Islet precursor cell (in vitro differentiated cells): ENCODE data around the gene ZFAND3.

Experiments
- DNase-seq: peaks from one replicate; pipeline ENCODE4 v3.0.0-alpha.2; 2018

ZFAND3 gene

DNA sequence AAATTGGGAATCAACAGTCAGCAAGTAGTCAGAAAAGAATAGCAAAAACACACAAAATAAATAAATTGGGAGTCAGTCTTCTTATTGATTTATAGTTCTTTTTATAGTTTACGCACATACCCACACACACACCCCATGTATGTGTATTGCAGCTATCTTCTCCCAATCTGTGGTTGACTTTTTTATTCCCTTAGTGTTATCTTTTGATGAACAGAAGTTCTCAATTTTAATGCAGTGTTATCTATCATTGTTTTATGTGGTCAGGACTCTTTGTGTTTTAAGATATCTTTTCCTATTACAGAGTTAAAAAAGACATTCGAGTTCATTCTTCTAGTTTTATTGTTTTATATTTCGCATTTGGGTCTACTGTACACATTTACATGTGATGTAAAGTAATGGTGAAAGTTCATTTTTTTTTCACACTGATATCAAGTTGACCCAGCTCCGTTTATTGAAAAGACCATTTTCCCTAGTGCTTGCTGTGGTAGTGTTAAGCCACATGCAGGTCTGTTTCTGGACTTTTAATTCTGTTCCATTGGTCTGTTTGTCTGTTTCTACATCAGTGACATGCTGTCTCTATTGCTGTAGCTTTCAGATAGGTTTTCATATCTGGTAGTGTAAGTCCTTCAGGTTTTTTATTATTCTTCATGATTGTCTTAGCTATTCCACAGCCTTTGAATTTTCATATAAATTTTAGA lies 78.4 kb downstream of the ZFAND3 start:
- no peak for DNase-seq

DNA sequence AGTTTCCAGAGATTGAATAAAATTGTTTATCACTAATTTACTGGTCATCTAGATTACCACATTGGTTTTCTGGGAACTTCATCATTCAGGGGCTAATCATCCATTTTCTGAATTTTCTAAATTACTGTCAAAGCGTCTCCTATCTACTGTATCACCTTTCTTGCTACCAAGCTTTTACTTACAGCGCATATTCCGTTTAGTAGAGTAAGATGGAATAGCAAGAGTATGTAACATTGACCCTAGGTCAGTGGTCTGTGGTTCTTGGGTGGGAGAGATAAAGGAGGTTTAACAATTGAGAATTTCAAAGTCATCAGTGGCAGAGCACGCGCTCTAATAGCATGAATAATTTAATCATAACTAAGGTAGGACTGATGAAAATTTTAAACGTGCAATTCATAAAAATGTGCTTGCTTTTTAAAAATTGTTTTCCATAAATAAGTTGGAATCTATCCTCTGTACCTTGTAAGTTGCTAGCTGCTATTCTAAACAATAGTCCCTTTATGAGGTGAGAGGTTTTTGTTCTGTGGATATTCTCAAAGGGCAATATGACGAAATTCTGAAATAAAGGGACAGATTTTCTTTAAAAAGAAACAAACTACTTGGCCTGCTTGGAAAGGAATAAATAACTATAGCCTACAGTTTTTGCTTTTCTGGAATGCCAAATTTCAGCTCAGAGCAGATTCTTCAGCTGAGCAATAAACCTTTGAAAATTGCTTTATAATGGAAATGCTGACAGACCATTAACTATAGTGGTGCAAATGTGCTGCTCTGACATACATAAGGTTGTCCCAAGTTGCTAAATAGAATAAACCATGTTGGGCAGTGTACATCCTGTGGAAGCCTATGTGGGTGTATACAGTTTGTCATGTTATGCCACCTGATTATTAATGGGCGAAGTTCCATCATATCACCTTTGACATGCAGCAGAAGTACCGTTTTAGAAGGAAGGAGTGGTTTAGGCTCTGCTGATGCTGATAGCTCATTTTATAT lies 84.1 kb downstream of the ZFAND3 start:
- no peak for DNase-seq

DNA sequence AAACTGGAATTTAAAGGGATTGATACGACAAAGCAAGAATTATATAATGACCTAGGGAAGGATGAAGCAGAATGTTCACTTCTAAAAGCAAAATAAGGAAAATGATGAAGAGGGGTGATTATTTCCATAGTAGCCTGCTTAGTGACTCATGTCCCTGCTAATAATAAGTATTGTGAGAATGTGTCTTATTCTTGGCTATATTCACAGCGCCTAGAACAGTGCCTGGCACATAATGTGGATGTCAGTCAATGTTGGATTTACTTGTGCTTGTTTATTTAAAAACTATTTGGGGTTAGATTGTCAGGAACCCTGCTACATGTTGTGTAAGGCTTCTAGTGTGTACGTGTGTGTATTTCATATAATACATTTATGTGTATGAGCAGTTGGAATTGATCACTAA lies 85.1 kb downstream of the ZFAND3 start:
- DNase-seq, result no peak

DNA sequence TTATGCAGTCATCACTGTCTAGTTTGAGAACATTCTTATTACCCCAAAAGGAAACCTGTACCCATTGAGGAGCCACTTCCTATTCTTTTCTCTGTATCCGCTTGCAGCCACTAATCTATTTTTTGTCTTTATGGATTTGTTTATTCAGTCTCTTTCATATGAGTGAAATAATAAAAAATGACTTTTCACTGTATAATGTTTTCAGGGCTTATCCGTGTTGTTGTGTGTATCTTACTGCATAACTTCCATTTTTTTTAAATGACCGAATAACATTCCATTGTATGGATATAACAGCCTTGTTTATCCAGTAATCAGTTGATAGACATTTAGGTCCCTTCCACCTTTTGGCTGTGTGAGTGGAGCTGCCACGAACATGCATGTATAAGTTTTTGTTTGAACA lies 86.6 kb downstream of the ZFAND3 start:
- no peak for DNase-seq

DNA sequence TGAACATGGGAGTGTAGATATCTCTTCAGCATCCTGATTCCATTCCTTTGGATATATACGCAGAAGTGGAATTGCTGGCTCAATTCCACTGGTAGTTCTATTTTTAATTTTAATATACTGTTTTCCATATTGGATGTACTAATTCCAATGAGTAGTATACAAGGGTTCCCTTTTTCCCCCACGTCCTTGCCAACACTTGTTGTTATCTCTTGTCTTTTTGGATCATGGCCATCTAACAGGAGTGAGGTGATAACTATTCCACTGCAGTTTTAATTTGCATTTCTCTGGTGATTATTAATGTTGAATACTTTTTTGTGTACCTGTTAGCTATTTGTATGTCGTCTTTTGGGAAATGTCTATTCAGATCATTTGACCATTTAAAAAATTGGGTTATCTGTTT lies 91.5 kb downstream of the ZFAND3 start:
- DNase-seq, result no peak

DNA sequence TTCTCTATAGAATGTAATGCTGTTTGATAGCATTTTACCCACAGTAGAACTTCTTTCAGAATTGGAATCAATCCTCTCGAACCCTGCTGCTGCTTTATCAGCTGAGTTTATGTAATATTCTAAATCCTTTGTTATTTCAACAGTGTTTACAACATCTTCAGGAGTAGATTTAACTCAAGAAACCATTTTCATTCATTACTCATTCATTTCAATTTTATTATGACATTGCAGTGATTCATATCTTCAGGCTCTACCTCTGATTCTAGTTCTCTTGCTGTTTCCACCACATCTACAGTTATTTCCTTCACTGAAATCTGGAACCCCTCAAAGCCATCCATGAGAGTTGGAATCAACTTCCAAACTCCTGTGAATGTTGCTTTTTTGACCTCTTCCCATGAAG lies 93.7 kb downstream of the ZFAND3 start:
- no peak for DNase-seq

DNA sequence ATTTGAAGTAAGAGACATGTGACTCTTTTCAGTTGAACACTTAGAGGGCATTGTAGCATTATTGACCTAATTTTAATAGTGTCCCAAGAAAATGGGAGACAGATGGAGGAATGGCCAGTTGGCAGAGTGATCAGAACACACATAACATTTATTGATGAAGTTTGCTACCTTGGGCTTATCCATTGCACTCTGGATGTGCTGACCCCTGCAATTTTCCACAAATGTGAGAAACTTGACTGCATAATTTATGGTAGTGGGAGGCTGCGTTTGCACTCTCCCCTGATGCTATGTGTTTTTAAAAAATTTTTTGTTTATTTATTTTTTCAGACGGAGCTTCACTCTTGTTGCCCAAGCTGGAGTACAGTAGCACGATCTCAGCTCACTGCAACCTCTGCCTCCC lies 95.9 kb downstream of the ZFAND3 start:
- DNase-seq, result no peak

DNA sequence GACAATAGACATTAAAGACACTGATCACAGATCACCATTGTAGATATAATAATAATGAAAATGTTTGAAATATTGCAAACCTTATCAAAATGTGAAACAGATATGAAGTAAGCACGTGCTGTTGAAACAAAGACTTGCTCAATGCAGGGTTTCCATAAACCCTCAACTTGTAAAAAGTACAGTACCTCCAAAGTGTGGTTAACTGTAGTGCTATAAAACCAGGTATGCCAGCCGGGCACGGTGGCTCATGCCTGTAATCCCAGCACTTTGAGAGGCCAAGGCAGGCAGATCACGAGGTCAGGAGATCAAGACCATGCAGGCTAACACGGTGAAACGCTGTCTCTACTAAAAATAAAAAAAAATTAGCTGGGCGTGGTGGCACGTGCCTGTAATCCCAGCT lies 96.6 kb downstream of the ZFAND3 start:
- no peak for DNase-seq

DNA sequence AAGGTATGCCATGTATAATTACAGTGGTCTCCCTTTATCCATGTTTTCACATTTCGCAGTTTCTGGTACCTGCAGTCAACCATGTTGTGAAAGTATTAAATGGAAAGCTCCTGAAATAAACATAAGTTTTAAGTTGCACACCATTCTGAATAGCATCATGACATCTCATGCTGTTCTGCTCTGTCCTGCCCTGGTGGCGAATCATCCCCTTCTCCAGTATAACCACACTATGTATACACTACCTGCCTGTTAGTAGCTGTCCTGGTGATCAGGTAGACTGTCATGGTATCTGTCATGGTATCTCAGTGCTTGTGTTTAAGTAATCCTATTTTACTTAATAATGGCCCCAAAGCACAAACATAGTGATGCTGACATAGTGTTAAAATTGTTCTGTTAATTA lies 97.1 kb downstream of the ZFAND3 start:
- DNase-seq, result no peak

DNA sequence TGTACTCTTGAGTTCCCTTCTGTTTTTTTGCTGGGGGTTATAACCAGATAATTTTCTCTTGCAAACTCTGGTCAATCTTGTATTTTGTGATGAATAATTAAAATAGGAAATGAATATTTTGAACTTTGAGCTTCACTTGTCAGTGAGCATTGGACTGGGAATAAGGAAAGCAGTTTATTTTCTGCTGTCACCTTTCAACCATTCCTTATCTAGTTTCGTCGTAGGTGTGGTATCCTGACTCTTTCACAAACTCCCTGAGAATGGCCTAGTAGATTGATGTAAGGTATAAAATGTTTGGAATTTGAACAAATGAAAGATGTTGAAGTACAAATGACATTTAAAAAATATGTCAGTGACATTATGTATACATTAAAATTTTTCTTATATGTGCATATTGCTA lies 98.0 kb downstream of the ZFAND3 start:
- no peak for DNase-seq

DNA sequence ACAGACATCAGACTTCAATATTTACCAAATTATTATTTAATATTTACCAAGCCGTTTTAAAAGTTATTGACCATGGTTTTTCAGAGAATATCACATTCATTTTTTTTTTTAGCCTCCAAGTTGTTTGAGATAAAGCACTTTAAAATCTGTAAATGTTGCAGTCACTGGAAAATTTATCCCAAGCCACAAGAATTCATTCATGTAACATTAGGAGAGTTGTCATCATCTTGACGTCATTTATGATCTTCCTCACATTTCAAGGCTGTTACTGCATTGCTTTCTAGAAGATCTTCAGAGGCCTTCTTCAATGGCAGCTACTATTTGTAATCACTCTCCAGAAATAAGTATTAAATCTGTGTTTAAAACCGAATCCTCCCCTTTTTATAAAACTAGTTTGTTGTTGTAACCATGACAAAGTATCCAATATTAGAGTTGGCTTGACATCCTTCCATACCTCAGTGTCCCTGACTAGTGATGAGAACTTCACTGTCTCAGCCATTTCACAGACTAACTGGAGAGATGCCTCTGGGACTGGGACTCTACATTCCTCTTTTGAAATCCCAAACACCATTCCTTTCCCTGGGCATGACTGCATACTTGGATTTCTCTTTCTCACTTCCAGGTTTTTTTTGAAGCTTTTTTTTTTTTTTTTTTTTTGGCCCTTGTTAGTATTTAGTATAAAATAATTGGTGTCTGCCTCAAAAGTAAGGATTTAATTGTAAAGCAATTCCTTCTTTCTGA lies 100.1 kb downstream of the ZFAND3 start:
- DNase-seq, result no peak

DNA sequence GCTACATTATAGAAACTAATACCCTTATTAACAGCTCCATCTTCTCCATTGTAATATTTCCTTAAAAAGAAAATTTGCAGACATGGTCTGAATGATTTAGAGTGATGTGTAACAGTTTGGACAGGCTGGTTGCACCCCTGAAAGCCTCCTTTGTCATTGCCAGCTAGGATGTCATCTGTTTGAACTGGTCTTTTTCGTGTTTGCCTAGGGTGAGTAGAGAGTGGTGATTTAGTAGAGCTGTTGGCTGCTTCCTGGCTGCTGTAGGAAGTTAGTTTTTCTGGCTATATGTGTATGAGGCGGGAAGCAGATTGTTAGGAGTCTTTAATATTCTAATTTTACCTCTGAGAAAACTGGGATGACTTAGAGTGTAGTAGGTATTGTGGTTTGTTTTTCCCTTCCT lies 101.1 kb downstream of the ZFAND3 start:
- DNase-seq, result no peak

DNA sequence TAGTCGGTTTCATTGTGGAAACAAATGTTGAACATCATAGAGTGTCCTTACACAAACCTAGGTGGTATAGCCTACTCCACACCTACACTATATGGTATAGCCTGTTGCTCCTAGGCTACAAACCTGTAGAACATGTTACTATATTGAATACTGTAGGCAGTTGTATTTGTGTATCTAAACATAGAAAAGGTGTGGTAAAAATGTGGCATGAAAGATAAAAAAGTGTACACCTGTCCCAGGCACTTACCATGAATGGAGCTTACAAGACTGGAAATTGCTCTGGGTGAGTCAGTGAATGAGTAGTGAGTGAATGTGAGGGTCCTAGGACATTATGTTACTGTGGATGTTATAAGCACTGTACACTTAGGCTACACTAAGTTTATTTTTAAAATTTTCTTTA lies 103.0 kb downstream of the ZFAND3 start:
- DNase-seq, result no peak

DNA sequence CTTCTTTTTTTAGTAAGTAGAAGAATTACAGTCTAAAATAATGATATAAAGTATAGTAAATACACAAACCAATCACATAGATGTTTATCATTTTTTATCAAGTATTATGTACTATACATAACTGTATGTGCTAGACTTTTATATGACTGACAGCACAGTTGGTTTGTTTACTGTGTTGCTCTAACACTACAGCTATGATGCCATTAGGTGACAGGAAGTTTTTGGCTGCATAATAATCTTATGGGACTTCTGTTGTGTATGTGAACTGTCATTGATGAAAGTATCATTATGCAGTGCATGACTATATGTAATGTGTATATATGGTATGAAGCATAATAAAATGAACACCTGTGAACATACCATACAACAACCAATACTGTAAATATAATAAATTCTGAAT lies 104.0 kb downstream of the ZFAND3 start:
- DNase-seq, result no peak

DNA sequence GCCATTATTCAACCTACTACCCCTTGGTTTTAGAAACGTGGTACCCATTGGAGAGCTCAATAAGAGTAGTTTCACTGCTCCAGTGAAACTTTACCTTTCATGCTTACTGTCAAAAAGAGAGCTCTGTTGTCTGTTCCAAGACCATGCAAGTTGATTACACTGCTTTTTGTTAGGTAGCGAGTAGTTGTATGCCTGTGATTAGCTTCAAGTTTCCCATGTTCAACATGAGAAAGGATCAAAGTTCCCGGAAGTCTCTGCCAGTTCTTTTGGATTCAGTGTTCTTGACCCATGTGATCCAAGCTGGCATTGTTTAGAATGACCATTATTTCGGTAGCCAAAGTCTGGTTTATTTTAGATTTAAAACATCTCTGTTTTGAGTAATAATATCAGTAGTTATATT lies 107.1 kb downstream of the ZFAND3 start:
- DNase-seq, result no peak

DNA sequence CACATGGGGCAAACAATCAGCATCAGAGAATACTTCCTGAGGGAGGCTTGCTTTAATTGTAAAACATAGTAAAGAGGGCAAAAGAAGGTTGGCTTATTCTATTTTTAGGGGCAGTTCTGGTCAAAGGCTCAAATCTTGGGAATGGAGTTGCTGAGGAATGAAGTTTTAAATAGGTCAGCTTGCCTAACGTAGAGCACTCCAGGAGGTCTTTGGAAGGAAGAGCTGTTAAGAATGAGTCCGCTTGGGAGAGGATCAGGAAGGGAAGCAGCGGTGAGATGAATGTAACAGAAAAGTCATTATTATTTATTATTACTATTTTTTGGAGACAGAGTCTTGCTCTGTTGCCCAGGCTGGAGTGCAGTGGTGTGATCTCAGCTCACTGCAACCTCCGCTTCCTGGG lies 108.7 kb downstream of the ZFAND3 start:
- DNase-seq, result no peak

DNA sequence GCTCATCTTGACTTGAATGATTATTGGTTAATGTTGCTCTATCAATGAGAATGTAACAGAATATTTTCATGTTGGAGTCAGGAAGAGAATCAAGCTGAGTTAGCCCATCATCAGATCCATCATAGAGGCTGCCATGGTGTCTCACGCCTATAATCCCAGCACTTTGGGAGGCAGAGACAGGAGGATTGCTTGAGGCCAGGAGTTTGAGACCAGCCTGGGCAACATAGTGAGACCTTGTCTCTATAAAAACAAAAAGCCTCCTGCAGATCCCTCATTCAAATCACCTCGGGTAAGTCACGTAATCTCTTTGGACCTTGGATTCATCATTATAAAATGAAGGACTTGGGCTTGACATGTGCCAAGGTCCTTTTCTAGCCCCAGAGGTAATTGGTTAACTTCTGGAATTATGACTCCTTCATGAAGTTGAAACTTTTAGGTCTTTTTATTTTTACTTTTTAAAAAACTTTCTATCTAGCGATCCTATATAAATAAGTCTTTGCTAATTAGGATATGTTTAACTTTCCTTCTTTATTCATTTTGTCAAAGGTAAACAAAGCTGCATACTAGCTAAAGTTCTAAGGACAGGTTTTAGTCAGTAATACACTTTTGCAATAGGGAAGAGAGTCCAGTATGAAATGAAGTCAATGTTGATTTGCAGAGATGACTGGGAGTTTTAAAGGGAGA lies 110.9 kb downstream of the ZFAND3 start:
- no peak for DNase-seq

DNA sequence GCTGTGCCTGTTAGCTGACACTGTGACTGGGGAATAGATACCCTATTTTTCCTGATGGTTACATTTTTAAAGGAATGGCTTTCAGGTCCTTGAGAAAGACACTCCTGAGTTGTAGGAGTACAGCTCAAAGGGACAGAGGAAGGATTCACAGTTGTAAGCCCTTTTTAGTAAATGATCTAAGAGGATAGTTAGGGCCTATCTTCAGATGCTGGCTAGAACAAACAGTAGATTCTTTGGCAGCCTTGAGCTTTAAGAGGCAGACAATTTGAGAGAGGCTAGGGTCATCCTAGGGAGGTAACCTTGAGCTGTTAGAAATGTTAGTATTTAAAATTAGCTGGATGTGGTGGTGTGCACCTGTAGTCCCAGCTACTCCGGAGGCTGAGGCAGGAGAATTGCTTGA lies 111.5 kb downstream of the ZFAND3 start:
- no peak for DNase-seq

DNA sequence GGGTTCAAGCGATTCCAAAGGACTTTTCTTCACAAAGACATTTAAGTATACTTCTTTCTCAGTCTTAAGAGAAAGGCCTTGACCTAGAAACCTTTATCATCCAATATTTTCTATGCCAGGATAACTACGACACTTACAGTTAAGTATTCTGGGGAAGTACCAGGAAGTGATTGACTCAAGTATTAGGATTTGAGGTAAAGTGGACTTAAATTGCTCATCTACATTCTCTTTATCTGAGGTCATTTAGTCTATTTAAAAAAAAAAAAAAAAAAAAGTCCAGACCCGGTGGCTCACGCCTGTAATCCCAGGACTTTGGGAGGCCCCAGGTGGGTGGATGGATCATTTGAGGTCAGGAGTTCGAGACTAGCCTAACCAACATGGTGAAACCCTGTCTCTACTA lies 114.7 kb downstream of the ZFAND3 start:
- no peak for DNase-seq

DNA sequence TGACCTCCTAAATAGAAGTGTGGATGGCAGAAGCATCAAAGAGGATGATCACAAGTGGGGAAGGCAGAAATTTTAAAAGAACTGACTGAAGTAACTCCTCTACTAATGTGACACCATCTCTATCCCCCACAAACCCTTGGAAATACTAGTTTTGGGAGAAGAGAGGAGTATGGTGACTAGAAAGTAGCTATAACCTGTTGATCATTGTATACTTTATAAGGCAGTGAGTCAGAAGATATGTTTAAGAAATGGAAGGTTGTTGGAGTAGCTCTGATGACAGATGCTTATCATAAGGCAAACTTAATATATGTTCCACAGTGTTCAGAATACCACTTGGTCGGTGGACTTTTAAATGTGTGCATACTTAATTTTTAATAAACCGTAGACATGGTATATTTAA lies 116.6 kb downstream of the ZFAND3 start:
- no peak for DNase-seq

DNA sequence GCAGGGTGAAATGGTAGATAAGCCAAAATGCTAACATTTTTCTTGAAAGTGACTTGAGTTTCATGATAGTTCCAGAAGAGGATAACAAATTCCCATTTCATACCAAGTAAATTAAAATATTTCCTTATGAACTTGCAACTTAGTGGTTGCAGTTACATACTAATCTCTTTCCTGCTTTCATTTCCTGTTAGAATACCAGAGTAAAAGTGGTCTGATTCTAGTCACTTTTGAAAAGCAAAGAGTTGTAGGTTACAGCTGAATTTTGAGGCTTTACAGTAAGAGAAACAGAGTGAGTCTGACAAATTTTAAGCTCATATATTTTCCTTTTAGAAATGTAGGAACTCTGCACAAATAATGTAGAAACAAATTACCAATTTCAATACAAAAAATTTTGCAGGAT lies 117.4 kb downstream of the ZFAND3 start:
- DNase-seq, result no peak

DNA sequence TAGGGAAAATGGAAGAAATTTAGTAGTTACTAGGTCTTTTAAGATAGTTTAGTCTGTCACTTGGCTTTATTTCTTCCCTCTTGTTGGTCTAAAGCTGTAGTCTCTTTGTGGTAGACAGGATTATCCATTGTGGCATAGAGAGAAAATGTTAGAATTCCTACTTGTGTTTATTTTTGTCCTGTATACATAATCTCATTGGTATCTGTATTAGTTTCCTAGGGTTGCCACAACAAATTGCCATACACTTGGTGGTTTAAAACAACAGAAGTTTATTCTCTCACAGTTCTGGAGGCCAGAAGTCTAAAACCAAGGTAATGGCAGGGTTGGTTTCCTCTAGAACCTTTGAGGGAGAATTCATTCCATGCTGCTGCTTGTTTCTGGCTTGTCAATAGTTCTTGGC lies 119.4 kb downstream of the ZFAND3 start:
- DNase-seq, result no peak
